ENCODE data around the gene PFKFB4.

GRCh38 chr3:48598323-48599076 lies 41.9 kb upstream of the PFKFB4 start:
- TF ChIP-seq MAFK (IDR thresholded peaks at IDR 0.05; ENCODE audit: low read depth, low read length): no peak
- no peak for TF ChIP-seq POLR2A (IDR thresholded peaks at IDR 0.05; ENCODE audit: low read depth, low read length)
- TF ChIP-seq CTCF (conservative IDR thresholded peaks at IDR 0.05; ENCODE audit: low read depth, low read length): no peak; the same call in 1 of the 2 replicates
